Spleen (tissue), 11 donors: ENCODE results near the gene ABRACL. TPM values are rescaled to one million over a fixed set of nuclear protein-coding genes. Genes with fewer than 3 reads are reported as not detected.
A peak's percentile ranks its signal among the peaks of the same experiment; 100 is the strongest.
"Not testable (repeated sequence)": the region's sequence is repeated elsewhere in the genome, so short reads cannot be mapped to it uniquely, and the experiment has no call there.

ENCODE experiments used
- DNase-seq: peaks from one replicate; pipeline ENCODE4 v3.0.0-alpha.2; 2020
- H3K27ac ChIP-seq, 8 donors: fragments of 200-600 bp; sonication (generic) in 7 of 8; 1 replicate in 4 of 8; 2 replicates in 4 of 8; pipeline versions ENCODE4 v1.5.0 to v1.8.0; 2016 to 2021; ENCODE audit warnings: inconsistent platforms in 4 of 8, mild to moderate bottlenecking in 4 of 8, moderate library complexity in 1 of 8
- H3K27me3 ChIP-seq, 7 donors: fragments of 200-600 bp; sonication (generic) in 6 of 7; replicated peaks in 1 of 7; 1 replicate in 4 of 7; 2 replicates in 3 of 7; pipeline versions ENCODE4 v1.5.0 to v1.8.0; 2016 to 2021; ENCODE audit warnings: inconsistent platforms in 3 of 7, mild to moderate bottlenecking in 1 of 7
- H3K36me3 ChIP-seq, 6 donors: fragments of 200-600 bp; sonication (generic) in 5 of 6; 1 replicate in 4 of 6; 2 replicates in 2 of 6; pipeline versions ENCODE4 v1.5.0 to v1.8.0; 2016 to 2021; ENCODE audit warnings: inconsistent platforms in 2 of 6
- H3K4me1 ChIP-seq, 6 donors: fragments of 200-600 bp; sonication (generic) in 5 of 6; 1 replicate in 3 of 6; 2 replicates in 3 of 6; pipeline versions ENCODE4 v1.5.0 to v1.8.0; 2016 to 2021; ENCODE audit warnings: inconsistent platforms in 3 of 6
- H3K4me3 ChIP-seq, 8 donors: fragments of 200-600 bp; sonication (generic) in 7 of 8; 1 replicate in 4 of 8; 2 replicates in 4 of 8; pipeline versions ENCODE4 v1.5.0 to v1.8.0; 2016 to 2021; ENCODE audit warnings: inconsistent platforms in 4 of 8, mild to moderate bottlenecking in 4 of 8, moderate library complexity in 2 of 8
- H3K9me3 ChIP-seq, 8 donors: fragments of 200-600 bp; sonication (generic) in 7 of 8; 1 replicate in 4 of 8; 2 replicates in 4 of 8; pipeline versions ENCODE4 v1.5.0 to v1.8.0; 2016 to 2021; ENCODE audit warnings: inconsistent platforms in 4 of 8
- CTCF ChIP-seq, 11 experiments: fragments of 200-600 bp in 7 of 11; fragments of 450-650 bp in 4 of 11; sonication (generic) in 4 of 11; IDR thresholded peaks in 8 of 11; conservative IDR thresholded peaks in 3 of 11; 1 replicate in 7 of 11; 2 replicates in 4 of 11; pipeline versions ENCODE4 v1.4.0 to v1.8.0; 2016 to 2021; ENCODE audit warnings: antibody characterized with exemption in 11 of 11, inconsistent platforms in 4 of 11, mild to moderate bottlenecking in 1 of 11
- POLR2A ChIP-seq, 3 donors: fragments of 450-650 bp; IDR thresholded peaks; one replicate each; pipeline ENCODE4 v1.5.1; 2017; ENCODE audit warnings: antibody characterized with exemption in 3 of 3, mild to moderate bottlenecking in 1 of 3
- POLR2AphosphoS5 ChIP-seq, 3 donors: sonication (generic); formaldehyde crosslinking; IDR thresholded peaks; one replicate each; pipeline ENCODE4 v1.5.1; 2017; ENCODE audit warnings: antibody characterized with exemption in 3 of 3
- WGBS, 5 donors: extraction: QIAGEN DNeasy Blood & Tissue Kit in 3 of 5; methylation state at CpG; one replicate each; pipeline versions ENCODE4 v1.1.5 to v1.1.7; 2013 to 2018; 5-methylcytosine and 5-hydroxymethylcytosine counted together
- intact Hi-C: fragments of 100-400 bp; cut with DNase I; formaldehyde crosslinking; loops from one replicate; pipeline ENCODE4 v1.15.0; 2023; ENCODE audit warnings: low total_unique reads
- polyA plus RNA-seq, 3 donors: library from polyadenylated mRNA; stranded (reverse); fragments of 200-250 nt; gene quantifications; one replicate each; pipeline ENCODE4 v1.2.1, GENCODE V29; 2013
- total RNA-seq, 7 donors: library from RNA; depleted of rRNA in 3 of 7; stranded (reverse); fragments of >200 nt in 3 of 7; fragmentation: NEBNext Ultra II Directional in 4 of 7; extraction: Animal tissue kit (Norgen Biotek cat#: 25700) in 4 of 7; gene quantifications; one replicate each; pipeline versions ENCODE4 v1.1.0 to v1.2.1, GENCODE V29; 2016 to 2021
- donor health status: healthy with polysubstance abuse.
- donor health status: DM: no; HTN: no; CAD: no; lungs with moderate emphysema.
- donor health status: DM: no; HTN: no; CAD: no.
- donor health status: Bipolar disorder and iron deficiency.
- donor health status: healthy.
- donor health status: DM: no; HTN: no; CAD: no.
- donor health status: DM: yes; HTN: yes; CAD: no.

The ABRACL gene
- total and polyA plus RNA-seq, 10 donors, result 56.5 to 183 (median 78.0) TPM

GRCh38 chr6:138988469-138988834 is 40.1 kb upstream of the ABRACL start:
- Histone ChIP-seq H3K36me3 (no peaks in the 10 kb centered on the region), H3K9me3 (peaks cover 0 to 4% (median 0%) of the 10 kb centered on the region in 8 donors), H3K4me1 (peaks cover 18 to 52% (median 45%) of the 10 kb centered on the region in 6 donors), H3K27me3 (no peaks in the 10 kb centered on the region), H3K4me3 (peak overlapping the region; percentile 66 to 88 (median 76)), H3K27ac (peak overlapping the region; percentile 86 to 96 (median 92))
- intact Hi-C loops, result loop anchor here (5.0 kb wide), 1 partner anchor 171 kb away; no protein-coding TSS in a partner anchor
- TF ChIP-seq CTCF (IDR thresholded peaks at IDR 0.05 in 8 of 11, conservative IDR thresholded peaks at IDR 0.05 in 3 of 11), result peak in 5 of 11 experiments; percentile 8 to 59 (median 47)
- TF ChIP-seq POLR2A (IDR thresholded peaks at IDR 0.05), result no peak
- TF ChIP-seq POLR2AphosphoS5 (IDR thresholded peaks at IDR 0.05), result no peak
- WGBS, 5 donors, result 7 to 9% (median 8%) methylated on average over 11 of the region's 11 CpGs
- no peak for DNase-seq

- no peaks in the 10 kb centered on the region for H3K27me3 ChIP-seq
- H3K36me3 ChIP-seq, result no peaks in the 10 kb centered on the region
- no peak for DNase-seq
- H3K4me3 ChIP-seq, result peak overlapping the region in 1 of 8 donors; percentile 82
- 90 to 95% (median 91%) methylated on average over 5 of the region's 5 CpGs for WGBS, 5 donors
- intact Hi-C loops, result loop anchor here (5.0 kb wide), 1 partner anchor 172 kb away; no protein-coding TSS in a partner anchor
- H3K9me3 ChIP-seq, result peaks cover 0 to 4% (median 0%) of the 10 kb centered on the region in 8 donors
- peak overlapping the region in 1 of 8 donors; percentile 95 for H3K27ac ChIP-seq
- TF ChIP-seq CTCF (IDR thresholded peaks at IDR 0.05 in 8 of 11, conservative IDR thresholded peaks at IDR 0.05 in 3 of 11) (no peak), POLR2A (IDR thresholded peaks at IDR 0.05) (no peak), POLR2AphosphoS5 (IDR thresholded peaks at IDR 0.05) (no peak)
- H3K4me1 ChIP-seq, result peaks cover 11 to 43% (median 37%) of the 10 kb centered on the region in 6 donors
Observed at GRCh38 chr6:138989098-138989983, 39.2 kb upstream of the ABRACL start.

- H3K27me3 ChIP-seq, result no peaks in the 10 kb centered on the region
- 55 to 81% (median 66%) methylated on average over 5 of the region's 5 CpGs for WGBS, 5 donors
- no peak overlapping the region for H3K4me3 ChIP-seq
- peaks cover 0 to 4% (median 0%) of the 10 kb centered on the region in 8 donors for H3K9me3 ChIP-seq
- H3K4me1 ChIP-seq, result peaks cover 8 to 24% (median 18%) of the 10 kb centered on the region in 6 donors
- TF ChIP-seq POLR2AphosphoS5 (IDR thresholded peaks at IDR 0.05), result no peak
- TF ChIP-seq POLR2A (IDR thresholded peaks at IDR 0.05), result no peak
- no peak for TF ChIP-seq CTCF (IDR thresholded peaks at IDR 0.05 in 8 of 11, conservative IDR thresholded peaks at IDR 0.05 in 3 of 11)
- no peak overlapping the region for H3K27ac ChIP-seq
- H3K36me3 ChIP-seq, result no peaks in the 10 kb centered on the region
- intact Hi-C loops, result no loop called here
- no peak for DNase-seq
Observed at GRCh38 chr6:138991206-138991605, 37.3 kb upstream of the ABRACL start.

- H3K27me3 ChIP-seq, DNase-seq, H3K36me3 ChIP-seq, H3K4me3 ChIP-seq, intact Hi-C loops, H3K9me3 ChIP-seq: not testable (repeated sequence)
- peak overlapping the region in 2 of 8 donors; percentile 23 to 27 for H3K27ac ChIP-seq
- peaks cover 5 to 11% (median 9%) of the 10 kb centered on the region in 6 donors for H3K4me1 ChIP-seq
- WGBS, 5 donors, result 75 to 87% (median 82%) methylated on average over 5 of the region's 5 CpGs
Observed at GRCh38 chr6:138992965-138993364, 35.6 kb upstream of the ABRACL start.

GRCh38 chr6:138993410-138993809 is 35.1 kb upstream of the ABRACL start:
- WGBS, 5 donors, result 88 to 98% (median 97%) methylated on average over 1 of the region's 1 CpG
- peak overlapping the region in 2 of 8 donors; percentile 23 to 27 for H3K27ac ChIP-seq
- intact Hi-C loops, H3K27me3 ChIP-seq, H3K36me3 ChIP-seq, H3K4me3 ChIP-seq, H3K9me3 ChIP-seq, DNase-seq, H3K4me1 ChIP-seq: not testable (repeated sequence)
